Measurements from ENCODE around the gene LSM6.

Gene LSM6

DNA sequence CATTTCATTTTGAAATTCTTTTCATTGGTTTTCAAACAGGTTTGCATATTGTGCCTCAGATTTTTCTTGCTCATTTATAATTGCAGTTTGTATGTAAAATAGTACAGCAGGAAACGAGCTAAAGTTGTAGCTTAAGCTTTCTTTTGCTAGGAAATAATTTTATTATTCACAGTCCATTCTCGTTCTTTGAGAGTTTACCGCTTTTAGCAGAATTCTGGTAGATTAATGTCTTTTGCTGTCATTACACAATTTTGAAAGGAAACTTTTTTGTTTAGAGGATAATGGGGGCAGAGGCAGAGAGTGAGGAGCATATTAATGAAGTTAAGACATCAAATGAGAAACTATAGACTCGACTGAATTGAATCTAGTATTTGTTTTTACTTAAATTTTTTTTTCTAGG lies 10.5 kb downstream of the LSM6 start:
- no peak for DNase-seq (ENCODE audit: low read depth)

- no peak for DNase-seq (ENCODE audit: low read depth)
These were observed 11.1 kb downstream of the LSM6 start for GRCh38 chr4:146186596-146186995.

DNA sequence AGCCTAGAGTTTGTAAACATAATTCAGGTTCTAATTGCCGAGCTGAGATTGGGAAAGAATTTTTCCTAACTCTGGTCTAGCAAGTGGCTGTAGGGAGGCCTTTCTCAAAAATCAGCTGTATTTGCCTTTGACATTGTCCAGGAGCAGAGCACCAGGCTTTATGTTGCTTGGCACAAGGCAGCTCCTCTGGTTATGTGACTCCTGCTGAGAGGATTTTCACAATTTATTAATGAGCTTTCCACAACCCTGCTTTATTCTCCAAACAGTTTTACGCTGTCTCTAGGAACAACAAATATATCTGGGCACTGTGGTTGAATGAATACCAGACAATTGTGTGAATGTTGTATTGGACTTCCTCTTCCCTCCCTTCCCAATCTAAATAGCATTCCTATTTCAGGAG lies 14.9 kb downstream of the LSM6 start:
- no peak for DNase-seq (ENCODE audit: low read depth)

- DNase-seq (ENCODE audit: low read depth), result no peak
These were observed 16.4 kb downstream of the LSM6 start for GRCh38 chr4:146191766-146192458.

GRCh38 chr4:146193628-146194027 lies 18.1 kb downstream of the LSM6 start:
- DNase-seq (ENCODE audit: low read depth), result no peak

DNA sequence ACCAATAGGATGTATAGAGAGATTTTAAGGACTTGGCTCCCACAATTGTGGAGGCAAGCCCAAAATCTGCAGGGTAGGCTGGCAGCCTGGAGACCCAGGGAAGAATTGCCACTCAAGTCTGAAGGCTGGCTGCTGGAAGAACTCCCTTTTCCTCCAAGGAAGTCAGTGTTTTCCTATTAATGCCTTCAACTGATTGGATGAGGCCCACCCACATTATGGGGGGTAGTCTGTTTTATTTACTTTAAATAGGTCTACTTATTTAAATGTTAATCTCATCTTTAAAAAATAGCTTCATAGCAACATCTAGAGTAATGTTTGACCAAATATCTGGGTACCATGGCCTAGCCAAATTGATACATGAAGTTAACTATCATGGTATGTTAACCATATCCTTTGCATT lies 18.7 kb downstream of the LSM6 start:
- no peak for DNase-seq (ENCODE audit: low read depth)

DNA sequence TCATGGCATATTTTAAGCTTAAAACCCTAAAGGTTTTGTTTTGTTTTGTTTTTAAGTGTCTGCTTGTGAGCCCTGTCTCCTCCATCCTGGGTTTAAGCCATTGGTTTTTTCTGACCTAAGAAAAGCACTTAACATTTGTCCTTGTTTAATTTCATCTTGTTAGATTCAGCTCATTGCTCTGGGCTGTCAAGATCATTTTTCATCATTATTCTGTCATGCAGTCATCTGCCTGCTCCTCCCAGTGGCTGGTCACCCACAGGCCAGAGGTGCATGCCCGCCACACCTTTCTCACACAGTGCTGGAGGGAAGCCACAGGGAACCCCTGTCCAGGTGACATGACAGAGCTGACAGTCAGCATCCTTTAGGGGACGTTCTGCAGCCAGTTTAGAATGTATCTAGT lies 27.1 kb downstream of the LSM6 start:
- DNase-seq (ENCODE audit: low read depth), result no peak

DNA sequence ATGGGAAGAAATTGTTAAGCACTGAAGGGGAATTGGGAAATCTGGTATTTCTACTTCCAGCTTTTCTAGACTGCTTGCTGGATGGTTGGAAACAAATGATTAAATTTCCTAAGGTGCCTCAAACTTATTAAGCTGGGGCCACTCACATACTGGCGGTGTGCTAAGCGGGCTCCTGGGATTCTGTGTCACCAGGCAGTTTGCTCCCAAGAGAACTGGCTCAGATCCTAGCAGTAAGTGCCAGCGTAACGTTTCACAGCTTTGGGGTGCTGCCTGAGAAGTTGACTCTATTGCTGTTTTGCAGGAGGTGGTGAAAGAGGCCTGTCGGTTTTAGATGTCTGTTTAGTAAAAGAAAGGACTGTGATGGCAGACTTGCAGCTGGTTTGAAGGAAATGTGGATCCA lies 31.9 kb downstream of the LSM6 start:
- DNase-seq (ENCODE audit: low read depth), result no peak

GRCh38 chr4:146210890-146211289 lies 35.4 kb downstream of the LSM6 start:
- DNase-seq (ENCODE audit: low read depth), result no peak

GRCh38 chr4:146211440-146211839 lies 35.9 kb downstream of the LSM6 start:
- no peak for DNase-seq (ENCODE audit: low read depth)

DNA sequence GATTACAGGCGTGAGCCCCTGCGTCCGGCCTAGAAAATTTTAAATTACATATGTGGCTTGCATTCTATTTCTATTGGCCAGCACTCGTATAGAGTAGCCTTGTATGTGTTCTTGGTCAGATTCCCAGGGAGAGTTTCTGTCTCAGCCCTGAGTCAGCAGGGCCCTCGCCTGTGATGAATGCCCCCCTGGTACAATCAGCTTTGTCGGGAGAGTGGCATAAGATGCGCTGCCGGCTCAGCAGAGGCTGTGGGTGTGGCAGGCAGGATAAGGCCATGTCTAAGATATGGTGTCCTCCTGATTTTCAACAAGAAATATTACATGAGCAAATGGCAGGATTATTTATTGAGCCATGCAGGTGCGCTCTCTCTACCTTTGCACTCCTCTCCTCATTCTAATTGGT lies 37.3 kb downstream of the LSM6 start:
- no peak for DNase-seq (ENCODE audit: low read depth)

DNA sequence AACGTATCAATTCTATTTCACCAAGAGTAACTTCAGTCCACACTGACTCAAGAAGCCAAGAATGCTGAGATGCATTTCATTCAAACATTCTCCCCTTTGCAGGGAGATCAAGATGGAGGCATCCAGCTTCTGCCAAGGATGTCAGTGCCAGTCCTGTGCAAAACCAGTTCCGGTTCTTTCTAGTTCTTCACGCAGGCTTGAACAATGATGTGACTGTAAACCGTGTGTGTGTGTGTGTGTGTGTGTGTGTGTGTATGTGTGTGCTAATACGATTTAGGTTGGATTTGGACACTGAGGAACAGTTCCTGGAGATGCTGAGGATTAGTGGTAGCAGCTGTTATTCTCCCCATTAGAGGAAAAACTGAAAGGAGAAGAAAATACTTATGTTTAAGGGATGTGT lies 38.7 kb downstream of the LSM6 start, which contains the start of gene REELD1:
REELD1 (plus strand) TSS at position 301 of the 400 bp plus-strand sequence. CDS start 2,415 bp downstream, outside the sequence.
- DNase-seq (ENCODE audit: low read depth), result no peak

- peak; percentile 54 for DNase-seq (ENCODE audit: low read depth)
These were observed 46.8 kb downstream of the LSM6 start for GRCh38 chr4:146222313-146222712.

DNA sequence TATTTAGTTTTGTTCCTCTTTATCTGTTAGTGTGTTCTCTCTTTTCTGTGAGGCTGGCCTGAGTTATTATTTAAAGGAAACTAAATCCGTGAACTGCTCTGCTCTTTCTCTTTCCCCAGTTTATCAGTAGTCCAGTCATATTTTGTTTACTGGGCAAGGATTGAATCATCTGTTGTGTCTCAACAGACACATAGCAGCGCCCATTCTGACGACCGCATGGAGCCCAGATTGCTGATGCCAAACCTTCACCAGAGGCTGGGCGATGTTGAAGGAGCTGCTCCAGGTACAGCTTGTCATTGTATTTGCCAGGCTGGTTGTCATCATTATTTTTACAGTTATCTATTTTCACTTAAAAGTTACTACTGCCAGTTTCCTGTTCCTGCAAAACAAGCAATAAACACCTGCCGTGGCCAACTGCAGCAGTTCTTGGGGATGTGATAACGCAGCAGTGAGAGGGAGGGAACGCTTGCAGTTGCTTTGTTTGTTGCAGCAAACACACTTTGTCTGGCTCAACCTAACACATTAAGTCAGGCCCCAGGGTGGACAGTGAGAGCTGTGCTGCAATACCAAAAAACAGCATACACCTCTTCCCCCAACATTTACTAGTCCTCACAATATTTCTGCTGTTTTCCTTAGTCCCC lies 48.9 kb downstream of the LSM6 start:
- DNase-seq (ENCODE audit: low read depth), result no peak

DNA sequence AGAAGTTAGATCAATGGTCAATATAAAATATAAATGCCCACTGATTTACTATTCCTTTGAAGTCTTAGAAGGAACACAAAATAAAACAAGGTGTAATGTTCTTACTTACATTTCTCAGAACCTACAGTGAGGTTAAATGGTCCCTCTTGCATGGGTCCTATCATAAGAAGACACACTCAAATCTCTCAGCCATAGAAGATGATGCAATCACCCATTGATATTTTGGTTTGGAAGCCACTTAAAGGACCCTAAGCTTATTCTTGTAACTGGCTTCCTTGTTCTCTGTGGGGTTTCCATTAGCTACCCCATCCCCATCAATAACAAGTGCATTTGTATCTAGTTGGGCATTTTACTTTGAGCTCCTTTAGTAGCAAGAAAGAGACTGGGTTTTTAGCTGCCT lies 53.9 kb downstream of the LSM6 start:
- DNase-seq (ENCODE audit: low read depth), result no peak

- no peak for DNase-seq (ENCODE audit: low read depth)
These were observed 56.7 kb downstream of the LSM6 start for GRCh38 chr4:146232131-146232722.

DNA sequence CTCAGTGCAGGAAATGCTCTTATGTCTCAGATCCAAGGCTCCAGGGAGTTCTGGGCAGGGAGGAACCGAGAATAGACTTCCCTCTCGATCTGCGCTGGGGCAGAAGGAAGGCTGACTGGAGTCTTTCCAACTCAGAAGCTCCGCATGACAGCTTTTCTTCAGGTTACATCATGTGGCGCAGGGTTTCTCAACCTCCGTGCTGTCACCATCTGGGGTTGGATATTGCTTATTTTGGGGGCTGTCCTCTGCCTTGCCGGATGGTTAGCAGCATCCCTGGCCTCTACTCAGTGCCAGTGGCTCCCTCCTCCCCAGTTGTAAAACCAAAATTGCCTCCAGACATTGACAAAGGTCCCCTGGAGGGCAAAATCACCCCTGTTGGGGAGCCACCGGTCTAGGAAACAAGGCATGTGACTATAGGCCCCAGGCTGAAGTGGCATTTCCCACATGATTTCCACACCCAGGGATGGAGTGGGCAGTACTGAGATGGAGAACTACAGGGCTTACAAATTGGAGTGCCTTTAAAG lies 60.2 kb downstream of the LSM6 start:
- DNase-seq (ENCODE audit: low read depth), result no peak

GRCh38 chr4:146236216-146236615 lies 60.7 kb downstream of the LSM6 start:
- no peak for DNase-seq (ENCODE audit: low read depth)

DNA sequence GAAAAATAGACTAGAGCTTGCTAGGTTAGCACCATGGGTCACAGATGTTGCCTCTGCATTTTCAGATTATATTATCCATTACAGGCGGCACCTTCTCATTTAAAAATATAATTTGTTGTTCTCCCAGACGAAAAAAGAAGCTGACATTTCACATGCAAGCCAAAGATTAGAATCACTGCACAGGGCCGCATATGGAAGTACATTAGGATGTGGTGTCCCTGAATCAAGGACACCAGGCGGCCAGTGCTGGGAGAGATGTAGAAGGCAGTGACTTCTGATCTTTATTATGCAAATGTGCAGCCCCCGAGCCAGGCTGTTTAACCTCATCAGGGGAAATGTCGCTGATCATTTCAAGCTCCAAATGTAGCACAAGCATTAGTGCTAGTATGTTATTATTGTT lies 61.6 kb downstream of the LSM6 start:
- DNase-seq (ENCODE audit: low read depth), result no peak

DNA sequence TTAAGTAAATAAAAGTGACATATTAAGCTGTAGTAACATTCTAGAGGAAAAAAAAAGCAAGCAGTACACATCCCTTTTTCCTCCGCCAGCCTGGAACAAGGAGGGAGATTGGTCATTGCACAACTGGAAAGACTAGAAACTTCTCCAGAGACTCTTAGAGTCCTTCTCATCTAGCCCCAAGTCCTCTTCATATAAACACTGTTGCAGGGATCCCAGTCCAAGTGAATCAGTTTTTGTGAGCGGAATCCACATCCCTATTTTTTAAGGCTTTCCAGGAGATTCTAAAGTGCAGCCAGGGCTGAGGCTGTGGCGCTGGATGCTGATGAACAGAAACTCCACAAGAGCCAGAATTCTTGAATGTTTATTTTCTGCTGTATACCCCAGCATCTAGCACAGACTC lies 62.6 kb downstream of the LSM6 start:
- no peak for DNase-seq (ENCODE audit: low read depth)
